K562 treated with DMSO at 1 percent for 48 hours (cell line): Measurements from ENCODE around the gene C16orf54. TPM values are rescaled to one million over a fixed set of nuclear protein-coding genes. Genes with fewer than 3 reads are reported as not detected.

Experiments
- total RNA-seq: library from RNA; unstranded; fragments of 300-600 nt; gene quantifications from 2 replicates; pipeline ENCODE4 v1.2.3, GENCODE V29; 2022; ENCODE audit warnings: low replicate concordance; ENCODE audit errors: extremely low read depth

Gene C16orf54, protein sequence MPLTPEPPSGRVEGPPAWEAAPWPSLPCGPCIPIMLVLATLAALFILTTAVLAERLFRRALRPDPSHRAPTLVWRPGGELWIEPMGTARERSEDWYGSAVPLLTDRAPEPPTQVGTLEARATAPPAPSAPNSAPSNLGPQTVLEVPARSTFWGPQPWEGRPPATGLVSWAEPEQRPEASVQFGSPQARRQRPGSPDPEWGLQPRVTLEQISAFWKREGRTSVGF
- total RNA-seq = not detected in 2 replicates

DNA sequence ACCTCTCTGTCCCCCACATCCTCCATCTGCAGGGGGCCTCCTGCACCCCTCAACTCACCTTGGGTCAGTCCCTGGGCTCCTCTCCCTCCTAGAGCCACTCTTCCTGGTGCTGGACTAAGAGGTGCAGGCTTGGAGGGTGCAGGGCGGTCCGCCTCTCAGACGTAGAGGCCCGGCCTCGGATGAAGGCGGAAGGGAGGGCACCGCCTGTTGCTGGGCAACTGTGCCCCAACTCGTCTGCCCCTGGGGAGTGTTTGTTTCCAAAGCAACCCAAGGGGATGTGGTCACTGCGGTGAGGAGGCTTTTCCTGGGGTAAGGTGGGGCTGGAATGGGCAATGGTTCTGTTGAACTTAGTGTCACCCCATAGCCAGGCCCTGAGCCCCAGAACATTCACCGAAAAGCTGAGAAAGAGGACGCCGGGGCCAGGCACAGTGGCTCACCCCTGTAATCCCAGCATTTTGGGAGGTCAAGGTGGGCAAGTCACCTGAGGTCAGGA lies at the start of gene C16orf54:
Gene C16orf54 (minus strand): TSS at position 138 of the 493 bp plus-strand sequence. CDS start 1,039 bp downstream, outside the sequence.

DNA sequence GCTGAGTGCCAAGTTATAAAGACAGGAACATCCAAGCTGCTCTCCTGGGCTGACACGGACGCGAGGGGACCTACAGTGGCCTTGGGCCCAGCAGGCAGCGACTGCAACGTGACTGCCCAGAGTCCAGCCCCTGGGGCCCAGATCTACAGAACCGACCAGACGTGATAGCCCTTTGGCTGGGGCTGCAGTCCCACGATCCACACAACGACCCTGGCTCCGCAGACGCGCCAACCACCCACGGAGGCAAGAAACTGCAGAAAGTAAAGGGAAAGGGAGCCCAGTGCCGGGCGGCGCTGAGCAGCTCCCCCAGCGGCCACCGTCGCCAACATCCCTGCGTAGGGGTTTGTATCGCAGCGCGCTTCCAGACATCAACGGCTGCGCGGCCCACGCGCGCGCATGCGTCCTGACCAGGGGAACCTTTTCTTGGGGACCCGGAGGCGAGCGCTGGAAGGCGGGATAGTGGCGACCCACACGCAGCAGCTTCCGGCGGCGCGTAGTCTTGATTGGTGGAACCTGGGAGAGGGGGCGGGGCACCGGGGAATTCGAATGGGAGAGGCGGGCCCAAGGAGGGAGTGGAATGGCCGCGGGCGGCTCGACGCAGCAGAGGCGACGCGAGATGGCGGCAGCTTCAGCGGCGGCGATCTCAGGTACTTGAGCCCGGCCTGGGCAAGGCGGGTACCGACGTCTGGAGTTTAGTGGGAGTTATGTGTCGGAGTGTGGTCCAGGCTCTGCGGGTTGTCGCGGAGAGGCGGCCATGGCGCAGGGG lies 44.6 kb upstream of the C16orf54 start, which contains the start of gene KIF22:
Gene KIF22 (plus strand): TSS at position 569 of the 766 bp plus-strand sequence. CDS start 9 bp downstream, at position 578.

DNA sequence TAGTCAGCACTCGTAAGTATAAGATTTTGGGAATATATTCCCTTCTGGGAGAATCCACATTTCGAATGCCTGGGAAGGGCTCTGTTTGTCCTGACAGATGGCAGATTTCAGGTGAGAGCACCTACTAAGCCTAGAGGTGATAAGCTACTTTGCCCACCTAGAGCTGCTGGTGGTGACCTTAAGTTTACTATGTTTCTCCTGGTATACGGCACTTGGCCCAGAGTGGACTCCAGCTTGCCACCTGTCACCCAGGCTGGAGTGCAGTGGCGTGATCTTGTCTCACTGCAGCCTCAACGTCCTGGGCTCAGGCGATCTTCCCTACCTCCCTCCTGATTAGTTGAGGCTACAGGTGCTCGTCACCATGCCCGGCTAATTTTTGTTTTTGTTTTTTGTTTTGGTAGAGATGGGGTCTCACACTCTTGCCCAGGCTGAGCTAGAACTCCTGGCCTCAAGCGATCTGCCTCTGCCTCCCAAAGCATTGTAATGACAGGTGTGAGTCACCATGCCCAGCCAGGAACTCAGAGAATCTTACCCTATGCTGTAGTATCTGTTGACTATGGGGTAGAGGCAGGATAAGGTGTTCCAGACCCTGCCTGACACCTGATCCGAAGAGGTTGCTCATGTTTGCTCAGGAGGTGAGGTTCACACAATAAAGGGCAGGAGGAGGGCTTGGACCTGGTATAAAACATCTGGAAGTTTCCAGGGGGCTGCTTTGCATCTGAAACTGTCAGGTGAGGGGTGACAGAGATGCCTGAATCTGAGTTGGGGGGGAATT lies 32.0 kb upstream of the C16orf54 start, which contains the start of gene ZG16:
Gene ZG16 (plus strand): TSS at position 681 of the 775 bp plus-strand sequence. CDS start 1,011 bp downstream, outside the sequence.

Other genes starting within 250 kb of the C16orf54 start
- not detected in 2 replicates for gene NPIPB12, start 239.6 kb downstream of the C16orf54 start, total RNA-seq
- not detected in 2 replicates for gene SPN, start 82.7 kb downstream of the C16orf54 start, total RNA-seq
- 166 TPM in 1 of 2 replicates, not detected in the other for gene QPRT, start 66.8 kb downstream of the C16orf54 start, total RNA-seq
- not detected in 2 replicates for gene ZG16, start 32.3 kb upstream of the C16orf54 start, total RNA-seq
- gene KIF22, start 44.8 kb upstream of the C16orf54 start, total RNA-seq = 188 TPM in 1 of 2 replicates, not detected in the other
- gene MAZ, start 60.5 kb upstream of the C16orf54 start, total RNA-seq = not detected in 2 replicates
- gene PRRT2, start 66.2 kb upstream of the C16orf54 start, total RNA-seq = not detected in 2 replicates
- gene PAGR1, start 70.2 kb upstream of the C16orf54 start, total RNA-seq = not detected in 2 replicates
- not detected in 2 replicates for gene MVP, start 74.5 kb upstream of the C16orf54 start, total RNA-seq
- not detected in 2 replicates for gene CDIPT, start 117.2 kb upstream of the C16orf54 start, total RNA-seq
- gene SEZ6L2, start 153.6 kb upstream of the C16orf54 start, total RNA-seq = not detected in 2 replicates
- not detected in 2 replicates for gene ASPHD1, start 154.5 kb upstream of the C16orf54 start, total RNA-seq
- not detected in 2 replicates for gene KCTD13, start 180.2 kb upstream of the C16orf54 start, total RNA-seq
- gene TMEM219, start 216.1 kb upstream of the C16orf54 start, total RNA-seq = not detected in 2 replicates
- not detected in 2 replicates for gene TAOK2, start 227.9 kb upstream of the C16orf54 start, total RNA-seq
- not detected in 2 replicates for gene HIRIP3, start 249.6 kb upstream of the C16orf54 start, total RNA-seq